Loucy (cell line): Measurements from ENCODE around the gene PNPLA1.

Experiments
- H2AFZ ChIP-seq: fragments of 200-600 bp; sonication (generic); 2 replicates; pipeline ENCODE4 v1.6.0; 2016; ENCODE audit warnings: antibody characterized with exemption, mild to moderate bottlenecking, low read length, moderate library complexity
- H3F3A ChIP-seq: fragments of 200-600 bp; 2 replicates; pipeline ENCODE4 v1.6.0; 2016; ENCODE audit warnings: antibody characterized with exemption, low read depth, mild to moderate bottlenecking
- H3K27me3 ChIP-seq: fragments of 200-600 bp; sonication (generic); 2 replicates; pipeline ENCODE4 v1.6.1; 2014; ENCODE audit warnings: low read length, mild to moderate bottlenecking; ENCODE audit not compliant: insufficient read depth, poor library complexity, severe bottlenecking
- H3K36me3 ChIP-seq: fragments of 200-600 bp; sonication (generic); 2 replicates; pipeline ENCODE4 v1.6.1; 2016; ENCODE audit warnings: low read length; ENCODE audit not compliant: insufficient read depth
- H3K4me1 ChIP-seq: fragments of 200-600 bp; sonication (generic); 2 replicates; pipeline ENCODE4 v1.5.1; 2014; ENCODE audit warnings: low read length, mild to moderate bottlenecking; ENCODE audit not compliant: insufficient read depth, poor library complexity, severe bottlenecking
- H3K4me2 ChIP-seq: fragments of 200-600 bp; sonication (generic); 2 replicates; pipeline ENCODE4 v1.6.0; 2014; ENCODE audit warnings: antibody characterized with exemption, low read length, low read depth, mild to moderate bottlenecking; ENCODE audit not compliant: poor library complexity, severe bottlenecking
- H3K4me3 ChIP-seq: fragments of 200-600 bp; sonication (generic); 2 replicates; pipeline ENCODE4 v1.5.1; 2014; ENCODE audit warnings: low read length, mild to moderate bottlenecking, mixed read lengths; ENCODE audit not compliant: poor library complexity, severe bottlenecking
- H3K79me2 ChIP-seq: fragments of 200-600 bp; sonication (generic); 2 replicates; pipeline ENCODE4 v1.6.1; 2014; ENCODE audit warnings: low read length; ENCODE audit not compliant: insufficient read depth
- H3K9ac ChIP-seq: fragments of 200-600 bp; sonication (generic); 2 replicates; pipeline ENCODE4 v1.6.0; 2014; ENCODE audit warnings: mild to moderate bottlenecking, low read depth, low read length, moderate library complexity; ENCODE audit not compliant: poor library complexity, severe bottlenecking
- H3K9me2 ChIP-seq: fragments of 200-600 bp; sonication (generic); replicated peaks from 2 replicates; pipeline ENCODE4 v1.6.1; 2016; ENCODE audit warnings: low read depth, low read length, mixed read lengths
- H3K9me3 ChIP-seq: fragments of 200-600 bp; sonication (generic); 2 replicates; pipeline ENCODE4 v1.6.1; 2014; ENCODE audit warnings: mild to moderate bottlenecking, antibody characterized with exemption, low read length, low read depth; ENCODE audit not compliant: insufficient read depth
- H4K20me1 ChIP-seq: fragments of 200-600 bp; sonication (generic); 2 replicates; pipeline ENCODE4 v1.6.0; 2014; ENCODE audit warnings: antibody characterized with exemption, low read length, mild to moderate bottlenecking; ENCODE audit not compliant: insufficient read depth, poor library complexity, severe bottlenecking
- EZH2phosphoT487 ChIP-seq: fragments of 200-600 bp; IDR thresholded peaks from 2 replicates; pipeline ENCODE4 v1.6.1; 2018; ENCODE audit warnings: antibody characterized with exemption, mild to moderate bottlenecking, moderate library complexity, borderline replicate concordance
- TF ChIP-seq, protein P1 (sequence below): fragments of 200-600 bp; sonication (generic); conservative IDR thresholded peaks from 2 replicates; pipeline ENCODE4 v1.5.1; 2014; ENCODE audit warnings: mild to moderate bottlenecking, antibody characterized with exemption, low read length

The PNPLA1 gene

DNA sequence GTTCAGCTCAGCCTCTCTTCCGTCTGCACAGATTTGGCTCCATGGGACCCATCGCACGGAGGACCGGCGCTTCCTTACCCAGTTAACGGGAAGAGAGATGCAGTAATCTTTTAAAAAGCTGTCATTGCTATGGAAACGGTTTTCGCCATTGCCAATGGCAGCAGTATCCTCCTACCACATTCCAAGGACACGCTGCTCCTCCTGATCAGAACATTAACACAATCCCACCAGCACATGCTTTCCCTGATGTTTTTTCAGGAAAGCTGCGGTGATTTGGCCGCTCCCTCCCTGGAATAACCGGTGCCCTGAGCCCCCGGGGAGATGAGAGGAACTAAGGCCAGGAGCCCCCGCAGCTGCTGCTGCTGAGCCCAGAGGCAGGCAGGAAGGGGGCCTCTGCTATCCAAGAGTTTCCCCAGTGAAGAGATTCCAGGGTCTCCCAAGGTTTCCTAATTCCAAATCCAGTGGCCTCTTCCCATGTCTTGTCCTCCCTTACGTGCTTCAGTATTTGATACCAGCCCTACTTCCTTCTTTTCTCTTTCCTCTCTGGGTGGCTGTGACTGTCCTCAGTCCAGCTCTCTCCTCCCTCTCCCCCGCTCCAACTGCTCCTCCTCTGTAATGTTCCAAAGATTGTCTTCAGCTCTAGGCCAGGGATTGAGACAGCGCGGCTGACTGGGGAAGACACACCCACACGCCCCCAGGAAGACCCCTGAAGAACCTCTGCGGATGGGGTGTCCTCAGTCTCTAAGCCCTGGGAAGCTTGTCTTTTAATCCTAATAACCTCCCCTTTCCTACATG, 64.3 kb downstream of the PNPLA1 start:
- Histone ChIP-seq H3K36me3 (no peaks in the 10 kb centered on the region), H3K9me2 (no peaks in the 10 kb centered on the region), H3K9me3 (no peaks in the 10 kb centered on the region), H3K4me2 (no peak overlapping the region), H3K9ac (no peak overlapping the region), H3F3A (no peaks in the 10 kb centered on the region), H3K4me3 (no peak overlapping the region), H3K27me3 (no peaks in the 10 kb centered on the region), H2AFZ (no peak overlapping the region), H3K4me1 (peaks cover 8% of the 10 kb centered on the region), H3K79me2 (no peaks in the 10 kb centered on the region), H4K20me1 (no peaks in the 10 kb centered on the region)
- no peak for TF ChIP-seq EZH2phosphoT487
- TF ChIP-seq, protein P1, sequence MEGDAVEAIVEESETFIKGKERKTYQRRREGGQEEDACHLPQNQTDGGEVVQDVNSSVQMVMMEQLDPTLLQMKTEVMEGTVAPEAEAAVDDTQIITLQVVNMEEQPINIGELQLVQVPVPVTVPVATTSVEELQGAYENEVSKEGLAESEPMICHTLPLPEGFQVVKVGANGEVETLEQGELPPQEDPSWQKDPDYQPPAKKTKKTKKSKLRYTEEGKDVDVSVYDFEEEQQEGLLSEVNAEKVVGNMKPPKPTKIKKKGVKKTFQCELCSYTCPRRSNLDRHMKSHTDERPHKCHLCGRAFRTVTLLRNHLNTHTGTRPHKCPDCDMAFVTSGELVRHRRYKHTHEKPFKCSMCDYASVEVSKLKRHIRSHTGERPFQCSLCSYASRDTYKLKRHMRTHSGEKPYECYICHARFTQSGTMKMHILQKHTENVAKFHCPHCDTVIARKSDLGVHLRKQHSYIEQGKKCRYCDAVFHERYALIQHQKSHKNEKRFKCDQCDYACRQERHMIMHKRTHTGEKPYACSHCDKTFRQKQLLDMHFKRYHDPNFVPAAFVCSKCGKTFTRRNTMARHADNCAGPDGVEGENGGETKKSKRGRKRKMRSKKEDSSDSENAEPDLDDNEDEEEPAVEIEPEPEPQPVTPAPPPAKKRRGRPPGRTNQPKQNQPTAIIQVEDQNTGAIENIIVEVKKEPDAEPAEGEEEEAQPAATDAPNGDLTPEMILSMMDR: no peak

DNA sequence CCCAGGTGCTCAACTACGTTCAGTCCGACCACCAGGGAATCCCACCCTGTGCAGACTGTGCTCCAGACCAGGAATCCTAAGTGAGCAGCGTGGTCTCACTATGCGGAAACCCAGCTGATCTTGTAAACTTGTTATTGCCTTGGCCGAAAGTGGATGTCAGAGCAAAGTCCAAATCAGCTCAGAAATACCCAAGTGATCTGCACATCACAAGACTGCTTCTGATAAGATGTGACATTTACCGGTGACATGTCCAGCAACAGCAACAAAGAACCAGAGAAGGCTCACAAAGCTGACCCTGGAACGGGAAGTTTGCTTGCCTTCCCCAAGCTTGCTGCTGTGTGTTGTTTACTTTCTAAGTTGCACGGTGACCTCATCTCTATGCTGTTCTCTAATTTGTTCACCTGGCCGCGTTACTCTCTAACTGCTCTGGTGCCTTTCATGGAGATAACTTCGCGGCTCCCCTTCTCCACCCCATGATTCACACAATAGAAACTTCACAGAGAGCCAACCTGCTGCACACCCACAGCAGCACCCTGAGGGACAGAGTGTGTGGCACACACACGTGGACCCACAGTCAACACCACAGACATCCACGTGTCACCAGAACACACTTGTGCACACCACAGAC, 65.1 kb downstream of the PNPLA1 start:
- H3K9me3 ChIP-seq: no peaks in the 10 kb centered on the region
- H3K27me3 ChIP-seq: no peaks in the 10 kb centered on the region
- TF ChIP-seq, protein P1: no peak
- TF ChIP-seq EZH2phosphoT487: no peak
- no peaks in the 10 kb centered on the region for H4K20me1 ChIP-seq
- no peak overlapping the region for H3K4me3 ChIP-seq
- no peaks in the 10 kb centered on the region for H3K9me2 ChIP-seq
- no peak overlapping the region for H3K9ac ChIP-seq
- no peak overlapping the region for H3K4me2 ChIP-seq
- no peak overlapping the region for H2AFZ ChIP-seq
- H3K4me1 ChIP-seq: peaks cover 8% of the 10 kb centered on the region
- H3K79me2 ChIP-seq: no peaks in the 10 kb centered on the region
- no peaks in the 10 kb centered on the region for H3F3A ChIP-seq
- H3K36me3 ChIP-seq: no peaks in the 10 kb centered on the region

DNA sequence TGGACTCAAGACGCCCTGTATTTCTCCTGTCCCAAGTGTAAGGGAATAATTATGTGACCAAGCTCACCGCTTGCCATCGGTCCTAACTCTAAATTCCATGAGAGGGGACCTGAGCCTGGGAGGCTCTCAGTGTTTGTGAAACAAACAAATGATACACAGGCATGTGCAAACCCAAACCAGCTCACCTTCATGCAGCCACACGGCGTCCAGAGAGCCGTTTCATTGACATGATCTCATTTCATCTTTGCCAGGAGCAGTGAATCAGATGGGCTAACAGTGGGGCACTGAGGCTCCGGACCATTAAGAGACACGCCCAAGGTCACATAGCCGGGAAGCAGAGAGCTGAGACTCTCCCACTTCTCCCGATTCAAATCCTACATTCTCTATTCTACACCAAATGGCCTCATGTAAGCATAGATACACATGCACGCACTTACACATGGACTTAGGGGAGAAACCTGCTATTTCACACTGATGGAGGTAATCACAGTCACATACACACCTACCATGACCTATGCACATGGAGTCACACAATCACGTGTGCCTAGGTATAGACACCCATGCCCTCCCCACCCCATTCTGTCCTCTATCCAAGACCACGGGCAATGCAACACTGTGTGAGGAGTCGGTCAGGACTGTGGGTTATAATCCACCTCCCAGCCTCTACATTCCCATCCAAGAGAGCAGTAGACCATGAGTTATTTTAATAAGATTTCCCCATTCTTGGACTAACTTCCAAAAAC, 65.8 kb downstream of the PNPLA1 start:
- no peaks in the 10 kb centered on the region for H3K9me2 ChIP-seq
- TF ChIP-seq, protein P1: no peak
- no peak for TF ChIP-seq EZH2phosphoT487
- H3K9me3 ChIP-seq: no peaks in the 10 kb centered on the region
- H3K27me3 ChIP-seq: no peaks in the 10 kb centered on the region
- no peak overlapping the region for H3K4me2 ChIP-seq
- peaks cover 8% of the 10 kb centered on the region for H3K4me1 ChIP-seq
- H3F3A ChIP-seq: no peaks in the 10 kb centered on the region
- no peaks in the 10 kb centered on the region for H3K36me3 ChIP-seq
- H3K9ac ChIP-seq: no peak overlapping the region
- H2AFZ ChIP-seq: no peak overlapping the region
- H3K79me2 ChIP-seq: no peaks in the 10 kb centered on the region
- no peak overlapping the region for H3K4me3 ChIP-seq
- H4K20me1 ChIP-seq: no peaks in the 10 kb centered on the region
